ENCODE measurements around the gene ACAD11.

The ACAD11 gene

DNA sequence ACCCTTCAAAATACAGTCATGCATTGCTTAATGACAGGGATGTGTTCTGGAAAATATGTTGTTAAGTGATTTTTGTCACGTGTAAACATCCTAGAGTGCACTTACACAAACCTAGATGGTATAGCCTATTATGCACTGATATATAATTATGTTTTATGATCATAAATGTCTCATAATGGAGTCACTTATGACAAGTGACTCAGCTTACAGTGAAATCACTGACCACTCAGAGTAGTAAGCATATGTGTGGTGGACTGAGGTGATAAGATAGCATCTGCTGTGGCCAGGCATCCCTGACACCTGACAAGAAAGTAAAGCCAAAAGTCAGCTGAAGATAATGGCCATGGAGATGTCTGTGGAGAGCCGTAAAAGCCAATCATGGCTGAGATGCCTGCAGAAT is 5.4 kb downstream of the ACAD11 start:
- POLR2A ChIA-PET = no interaction called here
- CTCF ChIA-PET = interaction anchor here (0.7 kb wide), 1 partner anchor 12 kb away, joined by 3 read pairs; no protein-coding TSS in a partner anchor
- TF ChIP-seq L3MBTL2 (conservative IDR thresholded peaks at IDR 0.05) (no peak), FOXA1 (IDR thresholded peaks at IDR 0.05) (no peak), LEF1 (IDR thresholded peaks at IDR 0.05; ENCODE audit: borderline replicate concordance) (no peak), ARNT (IDR thresholded peaks at IDR 0.05) (no peak), TARDBP (IDR thresholded peaks at IDR 0.05) (no peak), NFRKB (IDR thresholded peaks at IDR 0.05) (no peak), SUZ12 (IDR thresholded peaks at IDR 0.05) (no peak), CTBP1 (IDR thresholded peaks at IDR 0.05; ENCODE audit: borderline replicate concordance) (no peak), ZNF384 (IDR thresholded peaks at IDR 0.05) (no peak), ELF4 (IDR thresholded peaks at IDR 0.05) (no peak), HDGF (IDR thresholded peaks at IDR 0.05; ENCODE audit: borderline replicate concordance) (no peak), FOXM1 (IDR thresholded peaks at IDR 0.05; ENCODE audit: borderline replicate concordance) (no peak)
- no peak for DNase-seq (ENCODE audit: extremely low spot score)

DNA sequence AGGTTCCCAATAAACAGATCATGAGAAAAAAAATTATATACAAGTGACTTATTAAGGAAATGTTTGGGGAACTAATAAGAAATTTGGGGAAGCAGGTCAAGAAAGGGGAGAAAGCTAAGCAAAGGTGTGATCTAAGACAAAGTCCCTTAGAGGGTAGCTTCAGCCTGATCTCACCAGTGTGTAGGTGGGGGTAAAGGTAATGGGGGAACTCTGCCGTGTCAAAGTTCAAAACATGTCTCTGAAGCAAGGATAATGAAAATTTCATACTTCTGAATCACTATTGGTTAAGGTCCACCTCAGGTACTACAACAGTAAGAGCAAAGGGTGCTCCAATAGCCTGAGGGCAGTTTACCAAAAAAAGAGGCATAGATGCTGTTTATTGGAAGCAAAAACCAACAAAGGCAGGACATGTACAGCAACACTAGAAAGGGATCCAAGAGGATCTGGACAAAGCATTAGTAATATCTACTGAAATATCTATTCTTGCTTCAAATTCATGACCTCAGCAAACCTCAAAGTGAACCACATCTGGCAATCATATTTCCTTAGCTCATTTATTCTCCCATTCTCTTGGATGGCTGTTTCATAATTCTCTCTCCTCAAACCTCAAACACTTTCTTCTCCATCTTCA is 6.9 kb downstream of the ACAD11 start:
- CTCF ChIA-PET = interaction anchor here (0.8 kb wide), 1 partner anchor 402 kb away, joined by 3 read pairs; no protein-coding TSS in a partner anchor
- no peak for DNase-seq (ENCODE audit: extremely low spot score)
- POLR2A ChIA-PET = no interaction called here
- no peak for TF ChIP-seq FOXK2 (IDR thresholded peaks at IDR 0.05)
- no peak for TF ChIP-seq LEF1 (IDR thresholded peaks at IDR 0.05; ENCODE audit: borderline replicate concordance)

DNA sequence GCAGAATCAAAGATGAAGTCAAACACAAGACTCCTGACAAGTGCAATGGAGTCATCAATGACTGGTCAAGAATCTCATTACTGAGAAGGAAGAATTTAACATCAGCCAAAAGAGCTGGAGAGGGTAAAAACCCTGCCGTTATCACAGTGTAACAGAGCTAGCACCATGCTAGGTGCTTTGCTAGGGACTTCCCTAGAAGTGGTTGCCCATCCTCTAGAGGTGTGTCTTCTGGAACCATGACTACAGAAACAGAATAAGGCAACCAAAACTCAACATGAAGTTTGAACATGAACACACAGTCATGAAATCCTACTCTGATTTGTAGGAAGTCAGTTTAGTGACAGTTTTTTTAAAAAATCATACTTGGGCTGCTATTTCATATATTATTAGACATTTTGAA is 9.5 kb downstream of the ACAD11 start:
- no peak for DNase-seq (ENCODE audit: extremely low spot score)
- ChIA-PET POLR2A (interaction anchor here (1.4 kb wide), 1 partner anchor 10 kb away, joined by 3 read pairs; no protein-coding TSS in a partner anchor), CTCF (interaction anchor here (0.7 kb wide), 1 partner anchor 114 kb away, joined by 3 read pairs; no protein-coding TSS in a partner anchor)
- TF ChIP-seq FOXA1 (IDR thresholded peaks at IDR 0.05) (no peak), ZNF384 (IDR thresholded peaks at IDR 0.05) (no peak), HDGF (IDR thresholded peaks at IDR 0.05; ENCODE audit: borderline replicate concordance) (no peak), BHLHE40 (IDR thresholded peaks at IDR 0.05; ENCODE audit: borderline replicate concordance) (no peak), LEF1 (IDR thresholded peaks at IDR 0.05; ENCODE audit: borderline replicate concordance) (no peak), L3MBTL2 (conservative IDR thresholded peaks at IDR 0.05) (no peak), ELF4 (IDR thresholded peaks at IDR 0.05) (no peak), TARDBP (IDR thresholded peaks at IDR 0.05) (no peak), NFRKB (IDR thresholded peaks at IDR 0.05) (no peak), CTBP1 (IDR thresholded peaks at IDR 0.05; ENCODE audit: borderline replicate concordance) (no peak), ARNT (IDR thresholded peaks at IDR 0.05) (no peak), FOXK2 (IDR thresholded peaks at IDR 0.05) (no peak), FOXM1 (IDR thresholded peaks at IDR 0.05; ENCODE audit: borderline replicate concordance) (no peak), SUZ12 (IDR thresholded peaks at IDR 0.05) (no peak), SP1 (IDR thresholded peaks at IDR 0.05) (no peak)
- TF ChIP-seq, protein P1, sequence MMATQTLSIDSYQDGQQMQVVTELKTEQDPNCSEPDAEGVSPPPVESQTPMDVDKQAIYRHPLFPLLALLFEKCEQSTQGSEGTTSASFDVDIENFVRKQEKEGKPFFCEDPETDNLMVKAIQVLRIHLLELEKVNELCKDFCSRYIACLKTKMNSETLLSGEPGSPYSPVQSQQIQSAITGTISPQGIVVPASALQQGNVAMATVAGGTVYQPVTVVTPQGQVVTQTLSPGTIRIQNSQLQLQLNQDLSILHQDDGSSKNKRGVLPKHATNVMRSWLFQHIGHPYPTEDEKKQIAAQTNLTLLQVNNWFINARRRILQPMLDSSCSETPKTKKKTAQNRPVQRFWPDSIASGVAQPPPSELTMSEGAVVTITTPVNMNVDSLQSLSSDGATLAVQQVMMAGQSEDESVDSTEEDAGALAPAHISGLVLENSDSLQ (IDR thresholded peaks at IDR 0.05) = no peak

DNA sequence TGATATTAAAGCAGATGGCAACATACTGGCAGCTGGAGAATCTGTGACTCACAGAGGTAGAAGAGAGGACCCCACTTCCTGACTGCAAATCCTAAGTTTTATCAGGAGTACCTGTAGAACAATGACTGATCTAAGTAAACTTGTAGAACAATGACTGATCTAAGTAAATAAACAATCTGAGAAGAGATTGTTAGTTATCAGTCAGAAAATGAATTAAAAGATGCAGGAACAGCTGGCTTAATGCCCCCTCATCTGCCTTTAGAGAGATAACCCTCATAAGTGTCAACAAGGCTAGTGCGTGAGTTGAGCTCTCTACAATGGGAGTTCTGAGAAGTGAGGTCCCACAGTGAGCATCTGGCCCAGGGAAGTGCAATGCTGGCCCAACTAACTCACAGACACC is 14.6 kb downstream of the ACAD11 start:
- ChIA-PET POLR2A (interaction anchor here (0.6 kb wide), 1 partner anchor 14 kb away, joined by 3 read pairs; the partner anchor contains the start of gene ACAD11), CTCF (interaction anchor here (0.7 kb wide), 1 partner anchor 351 kb away, joined by 3 read pairs; no protein-coding TSS in a partner anchor)
- no peak for DNase-seq (ENCODE audit: extremely low spot score)
- TF ChIP-seq HDGF (IDR thresholded peaks at IDR 0.05; ENCODE audit: borderline replicate concordance) = no peak
- no peak for TF ChIP-seq L3MBTL2 (conservative IDR thresholded peaks at IDR 0.05)
- TF ChIP-seq FOXA1 (IDR thresholded peaks at IDR 0.05) = no peak
- TF ChIP-seq ZNF384 (IDR thresholded peaks at IDR 0.05) = no peak
- TF ChIP-seq, protein P1 (IDR thresholded peaks at IDR 0.05) = no peak
- no peak for TF ChIP-seq LEF1 (IDR thresholded peaks at IDR 0.05; ENCODE audit: borderline replicate concordance)

DNA sequence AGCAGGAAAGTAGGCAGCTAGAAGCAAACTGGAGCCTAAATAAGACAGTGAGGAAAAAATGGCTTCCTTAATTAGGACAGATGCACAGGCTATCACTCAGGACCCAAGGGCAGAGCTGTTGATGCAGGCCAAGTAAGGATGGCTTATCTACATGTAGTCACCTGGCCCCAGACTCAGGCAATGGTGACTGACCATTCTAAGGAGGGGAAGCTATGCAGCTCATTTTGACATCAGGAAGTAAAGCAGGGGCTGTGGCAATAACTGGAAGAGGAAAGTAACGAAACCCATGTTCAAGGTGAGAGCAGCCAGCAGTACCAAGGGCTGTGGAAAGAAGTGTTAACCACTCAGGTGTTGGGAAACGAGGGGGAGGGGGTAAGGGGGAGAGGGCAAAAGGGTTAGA is 16.2 kb downstream of the ACAD11 start:
- ChIA-PET CTCF (interaction anchor here (0.6 to 1.0 kb wide), 2 partner anchors 11 to 107 kb away, joined by 3 read pairs; no protein-coding TSS in a partner anchor), POLR2A (interaction anchor here (1.1 kb wide), 1 partner anchor 16 kb away, joined by 4 read pairs; the partner anchor contains the start of gene ACAD11)
- no peak for TF ChIP-seq ARNT (IDR thresholded peaks at IDR 0.05)
- TF ChIP-seq TARDBP (IDR thresholded peaks at IDR 0.05) = no peak
- TF ChIP-seq LEF1 (IDR thresholded peaks at IDR 0.05; ENCODE audit: borderline replicate concordance) = no peak
- no peak for TF ChIP-seq CTBP1 (IDR thresholded peaks at IDR 0.05; ENCODE audit: borderline replicate concordance)
- no peak for TF ChIP-seq FOXA1 (IDR thresholded peaks at IDR 0.05)
- TF ChIP-seq SUZ12 (IDR thresholded peaks at IDR 0.05) = no peak
- TF ChIP-seq FOXK2 (IDR thresholded peaks at IDR 0.05) = no peak
- TF ChIP-seq, protein P1 (IDR thresholded peaks at IDR 0.05) = no peak
- no peak for TF ChIP-seq NFRKB (IDR thresholded peaks at IDR 0.05)
- no peak for TF ChIP-seq SP1 (IDR thresholded peaks at IDR 0.05)
- no peak for TF ChIP-seq FOXM1 (IDR thresholded peaks at IDR 0.05; ENCODE audit: borderline replicate concordance)
- TF ChIP-seq ELF4 (IDR thresholded peaks at IDR 0.05) = no peak
- no peak for DNase-seq (ENCODE audit: extremely low spot score)

DNA sequence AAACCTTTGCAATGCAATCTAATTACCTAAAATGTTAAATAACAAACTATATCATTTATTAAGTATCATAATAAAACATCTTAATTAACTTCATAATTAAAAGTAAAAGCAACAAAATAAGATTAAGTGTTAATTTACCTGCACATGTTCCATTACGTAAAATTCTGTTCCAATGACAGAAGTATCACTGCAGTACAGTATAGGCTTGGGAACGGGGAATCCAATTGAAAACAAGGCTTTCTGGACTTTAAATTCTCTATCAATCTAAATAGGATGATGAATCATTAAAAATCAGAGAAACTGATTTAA is 17.1 kb downstream of the ACAD11 start:
- no peak for DNase-seq (ENCODE audit: extremely low spot score)
- TF ChIP-seq TARDBP (IDR thresholded peaks at IDR 0.05) (no peak), BHLHE40 (IDR thresholded peaks at IDR 0.05; ENCODE audit: borderline replicate concordance) (no peak), CTBP1 (IDR thresholded peaks at IDR 0.05; ENCODE audit: borderline replicate concordance) (no peak), FOXA1 (IDR thresholded peaks at IDR 0.05) (no peak), HDGF (IDR thresholded peaks at IDR 0.05; ENCODE audit: borderline replicate concordance) (no peak)
- ChIA-PET POLR2A (no interaction called here), CTCF (interaction anchor here (1.0 kb wide), 2 partner anchors 12 to 87 kb away, joined by 3 to 4 read pairs; no protein-coding TSS in a partner anchor)
